K562 (cell line): ENCODE measurements around the gene TEX9. TPM values are rescaled to one million over a fixed set of nuclear protein-coding genes. Genes with fewer than 3 reads are reported as not detected.

ENCODE experiments used
- ARNT ChIP-seq, 2 experiments: fragments of 450-650 bp; IDR thresholded peaks; 2 replicates each; pipeline ENCODE4 v1.6.1; 2016; ENCODE audit warnings: mild to moderate bottlenecking in 1 of 2
- FIP1L1 ChIP-seq: fragments of 200-400 bp; formaldehyde crosslinking; IDR thresholded peaks from 2 replicates; pipeline ENCODE4 v1.6.1; 2018; ENCODE audit warnings: mild to moderate bottlenecking, low read depth, low read length; ENCODE audit not compliant: poor library complexity, severe bottlenecking
- FOXP1 ChIP-seq: sonication (generic); formaldehyde crosslinking; IDR thresholded peaks from 2 replicates; pipeline ENCODE4 v1.8.0; 2022; ENCODE audit warnings: mild to moderate bottlenecking, missing genetic modification reagents
- KHSRP ChIP-seq: fragments of 450-650 bp; IDR thresholded peaks from 2 replicates; pipeline ENCODE4 v1.6.1; 2017
- MAFF ChIP-seq: IDR thresholded peaks from 2 replicates; pipeline ENCODE4 v1.6.1; 2012; ENCODE audit warnings: low read length, improper control_type of control experiment
- MXI1 ChIP-seq: IDR thresholded peaks from 2 replicates; pipeline ENCODE4 v1.6.1; 2011; ENCODE audit warnings: low read depth, mild to moderate bottlenecking, improper control_type of control experiment, low read length
- NR2F6 ChIP-seq: fragments of 450-650 bp; formaldehyde crosslinking; IDR thresholded peaks from 2 replicates; pipeline ENCODE4 v1.4.0; 2020; ENCODE audit warnings: mild to moderate bottlenecking
- SNAPC5 ChIP-seq: fragments of 250-450 bp; sonication (Bioruptor Pico); IDR thresholded peaks from 2 replicates; pipeline ENCODE4 v1.8.0; 2021; ENCODE audit warnings: moderate library complexity, mild to moderate bottlenecking, inconsistent platforms
- SOX6 ChIP-seq: fragments of 450-650 bp; IDR thresholded peaks from 2 replicates; pipeline ENCODE4 v1.6.1; 2014; ENCODE audit warnings: mild to moderate bottlenecking
- SP1 ChIP-seq: sonication (generic); formaldehyde crosslinking; IDR thresholded peaks from 2 replicates; pipeline ENCODE4 v1.8.1; 2022; ENCODE audit warnings: mild to moderate bottlenecking, missing genetic modification reagents
- SRF ChIP-seq, 2 experiments: fragments of 250-450, 450-650 bp in 1 of 2; sonication (Bioruptor Pico) in 1 of 2; sonication (generic) in 1 of 2; formaldehyde crosslinking; IDR thresholded peaks; 2 replicates each; pipeline versions ENCODE4 v1.5.0 to v1.5.1; 2020 to 2022; ENCODE audit warnings: mild to moderate bottlenecking in 1 of 2, missing genetic modification reagents in 1 of 2
- ZBTB40 ChIP-seq, 2 experiments: fragments of 450-650 bp in 1 of 2; sonication (generic) in 1 of 2; formaldehyde crosslinking in 1 of 2; IDR thresholded peaks; 2 replicates each; pipeline versions ENCODE4 v1.7.1 to v1.9.0; 2016 to 2022; ENCODE audit warnings: inconsistent platforms in 1 of 2, mild to moderate bottlenecking in 1 of 2, missing genetic modification reagents in 1 of 2
- ZC3H11A ChIP-seq: IDR thresholded peaks from 2 replicates; pipeline ENCODE4 v1.6.1; 2012; ENCODE audit warnings: low read depth, low read length, improper control_type of control experiment
- ZNF24 ChIP-seq: fragments of 450-650 bp; IDR thresholded peaks from 2 replicates; pipeline ENCODE4 v1.6.1; 2016
- ZNF586 ChIP-seq: fragments of 450-650 bp; formaldehyde crosslinking; conservative IDR thresholded peaks from 2 replicates; pipeline ENCODE4 v1.4.0; 2020; ENCODE audit warnings: mild to moderate bottlenecking, moderate library complexity
- ZNF696 ChIP-seq: fragments of 250-450 bp; sonication (Bioruptor Pico); conservative IDR thresholded peaks from 2 replicates; pipeline ENCODE4 v1.4.0; 2020; ENCODE audit warnings: mild to moderate bottlenecking, moderate library complexity
- polyA plus RNA-seq, 8 experiments: library from polyadenylated mRNA; depleted of rRNA in 4 of 8; stranded (reverse) in 5 of 8; unstranded in 3 of 8; fragments of >200 nt; fragmentation: Nextera tagmentation in 2 of 8; fragmentation: Illumina TruSeq in 1 of 8; extraction: Ambion mirVana in 2 of 8; extraction: Trizol in 1 of 8; gene quantifications; 2 replicates each; pipeline versions ENCODE4 v1.2.1 to v1.2.3, GENCODE V29; 2011 to 2014; ENCODE audit warnings: inconsistent platforms in 1 of 8, missing spikeins in 1 of 8
- total RNA-seq, 7 experiments: library from RNA; depleted of rRNA in 6 of 7; stranded (reverse); fragments of >200 nt in 6 of 7; fragmentation: Illumina TruSeq in 2 of 7; extraction: Trizol in 2 of 7; gene quantifications; 2 replicates each; pipeline versions ENCODE4 v1.2.1 to v1.2.3, GENCODE V29; 2011 to 2021; ENCODE audit warnings: low replicate concordance in 1 of 7
- TF ChIP-seq, protein P1 (sequence below), 2 experiments: IDR thresholded peaks; 2 replicates each; pipeline ENCODE4 v1.6.1; 2011; ENCODE audit warnings: borderline replicate concordance in 1 of 2, control low read depth in 1 of 2, low read depth in 1 of 2, low read length in 1 of 2, mild to moderate bottlenecking in 1 of 2, mixed read lengths in 1 of 2, moderate library complexity in 1 of 2; ENCODE audit not compliant: insufficient read depth in 1 of 2, insufficient read length in 1 of 2, poor library complexity in 1 of 2, severe bottlenecking in 1 of 2; ENCODE audit errors: extremely low read depth in 1 of 2
- TF ChIP-seq, protein P2 (sequence below): conservative IDR thresholded peaks from 2 replicates; pipeline ENCODE4 v1.6.1; 2011; ENCODE audit warnings: low read depth, mild to moderate bottlenecking, low read length; ENCODE audit not compliant: control insufficient read depth

TEX9 gene
- total and polyA plus RNA-seq, 9 of the 15 experiments (the other 6 are each of a cell fraction or from before 2014, with no cell fraction given), result 0.93 to 3.6 (median 2.4) TPM

DNA sequence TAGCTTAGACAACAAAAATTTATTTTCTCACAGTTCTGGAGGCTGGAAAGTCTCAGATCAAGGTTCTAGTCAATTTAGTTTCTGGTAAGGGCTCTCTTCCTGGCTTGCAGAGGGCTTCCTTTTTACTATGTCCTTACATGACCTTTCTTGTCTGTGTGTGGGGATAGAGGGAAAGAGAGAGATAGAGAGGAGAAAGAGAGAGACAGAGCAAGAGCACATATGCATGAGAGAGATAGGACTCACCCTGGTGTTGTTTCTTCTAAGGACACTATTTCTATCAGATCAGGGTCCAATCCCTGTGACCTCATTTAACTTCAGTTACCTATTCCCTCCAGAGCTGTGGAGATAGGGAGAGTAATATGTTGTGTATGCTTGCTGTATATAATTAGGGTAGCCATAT lies 44.9 kb upstream of the TEX9 start (continued):
- TF ChIP-seq ZBTB40 (IDR thresholded peaks at IDR 0.05), result no peak
- no peak for TF ChIP-seq ZBTB40 (CRISPR knock-in tag; IDR thresholded peaks at IDR 0.05)
- no peak for TF ChIP-seq ZC3H11A
- TF ChIP-seq FIP1L1, result no peak
- TF ChIP-seq SRF (CRISPR knock-in tag; IDR thresholded peaks at IDR 0.05), result no peak
- TF ChIP-seq, protein P1, sequence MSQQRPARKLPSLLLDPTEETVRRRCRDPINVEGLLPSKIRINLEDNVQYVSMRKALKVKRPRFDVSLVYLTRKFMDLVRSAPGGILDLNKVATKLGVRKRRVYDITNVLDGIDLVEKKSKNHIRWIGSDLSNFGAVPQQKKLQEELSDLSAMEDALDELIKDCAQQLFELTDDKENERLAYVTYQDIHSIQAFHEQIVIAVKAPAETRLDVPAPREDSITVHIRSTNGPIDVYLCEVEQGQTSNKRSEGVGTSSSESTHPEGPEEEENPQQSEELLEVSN (IDR thresholded peaks at IDR 0.05; ENCODE audit: borderline replicate concordance in 1 of 2, extremely low read depth in 1 of 2, insufficient read depth in 1 of 2, insufficient read length in 1 of 2, low read depth in 1 of 2, low read length in 1 of 2, poor library complexity in 1 of 2, severe bottlenecking in 1 of 2), result no peak
- no peak for TF ChIP-seq MAFF
- TF ChIP-seq MXI1, result no peak
- peak; percentile 42; the same call in 1 of the 2 replicates for TF ChIP-seq SP1 (CRISPR knock-in tag)
- TF ChIP-seq FOXP1 (CRISPR knock-in tag), result no peak
- TF ChIP-seq NR2F6 (CRISPR knock-in tag), result no peak
- TF ChIP-seq ZNF696 (CRISPR knock-in tag), result no peak
- no peak for TF ChIP-seq SNAPC5 (CRISPR knock-in tag)
- TF ChIP-seq ZNF24, result no peak
- TF ChIP-seq ARNT (IDR thresholded peaks at IDR 0.05), result 0 out of 4 replicates have a peak, but pooled peaks of 1 of the 2 experiments have one; percentile 61
- peak; percentile 91 for TF ChIP-seq SOX6
- TF ChIP-seq, protein P2, sequence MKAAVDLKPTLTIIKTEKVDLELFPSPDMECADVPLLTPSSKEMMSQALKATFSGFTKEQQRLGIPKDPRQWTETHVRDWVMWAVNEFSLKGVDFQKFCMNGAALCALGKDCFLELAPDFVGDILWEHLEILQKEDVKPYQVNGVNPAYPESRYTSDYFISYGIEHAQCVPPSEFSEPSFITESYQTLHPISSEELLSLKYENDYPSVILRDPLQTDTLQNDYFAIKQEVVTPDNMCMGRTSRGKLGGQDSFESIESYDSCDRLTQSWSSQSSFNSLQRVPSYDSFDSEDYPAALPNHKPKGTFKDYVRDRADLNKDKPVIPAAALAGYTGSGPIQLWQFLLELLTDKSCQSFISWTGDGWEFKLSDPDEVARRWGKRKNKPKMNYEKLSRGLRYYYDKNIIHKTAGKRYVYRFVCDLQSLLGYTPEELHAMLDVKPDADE, result no peak
- no peak for TF ChIP-seq ZNF586 (CRISPR knock-in tag)
- TF ChIP-seq KHSRP, result no peak
